ENCODE data around the gene GRM4. TPM values are rescaled to one million over a fixed set of nuclear protein-coding genes. Genes with fewer than 3 reads are reported as not detected.

GRM4 gene
- total RNA-seq, 5 donors from 2014 or later (not counting 1 experiment from before 2014, with no cell fraction given), result 0.10 to 0.38 (median 0.21) TPM; not detected in 1

DNA sequence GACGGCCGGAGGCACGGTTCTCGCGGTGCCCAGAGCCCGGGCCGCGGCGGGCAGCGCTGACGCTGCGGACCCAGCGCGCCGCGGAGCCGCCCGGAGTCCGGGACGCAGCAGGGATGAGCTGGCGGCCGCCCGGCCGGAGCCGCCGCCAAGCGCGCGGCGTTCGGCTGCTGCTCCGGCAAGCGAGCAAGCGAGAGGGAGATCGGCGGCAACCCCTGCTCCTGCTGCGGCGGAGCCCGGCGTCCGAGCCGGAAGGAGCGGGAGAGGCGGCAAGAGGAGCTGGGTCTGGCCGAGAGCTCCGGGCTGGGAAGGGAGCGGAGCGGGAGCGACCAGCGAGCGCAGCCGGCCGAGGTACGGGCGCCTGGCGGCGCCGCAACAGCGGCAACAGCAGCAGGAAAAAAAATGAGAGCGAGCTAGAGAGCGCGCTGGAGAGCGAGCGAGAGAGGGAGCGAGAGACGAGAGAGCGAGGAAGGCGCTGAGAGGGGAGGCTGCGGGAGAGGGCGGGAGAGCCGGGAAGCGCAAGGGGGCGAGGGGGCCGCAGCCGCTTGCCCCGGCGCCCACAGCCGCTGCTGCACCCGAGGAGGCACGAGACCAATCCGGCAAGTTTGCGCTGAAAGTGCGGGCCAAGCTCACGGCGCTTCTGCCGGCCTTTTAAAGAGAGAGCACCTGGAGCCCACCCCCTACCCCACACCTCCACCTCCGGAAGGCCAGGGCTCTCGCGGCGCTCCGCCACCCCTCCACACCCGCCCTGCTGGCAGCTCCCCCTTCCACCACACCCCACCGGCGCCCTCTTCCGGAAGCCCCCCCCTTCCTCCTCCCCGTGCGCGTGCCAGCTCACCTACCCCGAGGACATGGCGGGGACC lies 496 bp downstream of the GRM4 start:
- Mint-ChIP-seq H3K4me1 (peaks cover 14 to 28% (median 17%) of the 10 kb centered on the region in 3 donors), H3K27ac (no peak overlapping the region), H3K9me3 (no peaks in the 10 kb centered on the region), H3K4me3 (peak overlapping the region; percentile 68 to 78 (median 68)), H3K27me3 (peaks cover 34 to 70% of the 10 kb centered on the region in 2 donors), H3K36me3 (no peaks in the 10 kb centered on the region)
- ChIA-PET CTCF (interaction anchor here (0.6 to 1.3 kb wide), 3 partner anchors 11 to 90 kb away, joined by 3 to 4 read pairs (median 3); no protein-coding TSS in a partner anchor), POLR2A (interaction anchor here in 1 of 2 donors (0.7 kb wide), 1 partner anchor 385 kb away, joined by 3 read pairs; no protein-coding TSS in a partner anchor)
- Histone ChIP-seq H3K27me3 (replicated peaks in 1 of 2; ENCODE audit: control insufficient read depth in 2 of 2, extremely low read depth in 1 of 2, insufficient read depth in 2 of 2, low read length in 1 of 2) (peaks cover 6 to 88% of the 10 kb centered on the region in 2 experiments), H3K4me1 (ENCODE audit: control insufficient read depth in 1 of 2, extremely low read depth in 1 of 2, insufficient read depth in 2 of 2, low read length in 2 of 2) (peaks cover 12 to 39% of the 10 kb centered on the region in 2 experiments), H3K4me3 (ENCODE audit: control insufficient read depth in 1 of 2, extremely low read depth in 1 of 2, low read length in 1 of 2) (peak overlapping the region; percentile 24 to 79), H3K27ac (ENCODE audit: low read length) (no peak overlapping the region), H3K9me3 (no peaks in the 10 kb centered on the region), H3K36me3 (ENCODE audit: control insufficient read depth in 2 of 2, extremely low read depth in 1 of 2, insufficient read depth in 1 of 2, low read length in 1 of 2) (no peaks in the 10 kb centered on the region)
- peak in 33 of 35 experiments; percentile 4 to 58 (median 35) for DNase-seq
- ATAC-seq (replicated peaks in 1 of 4), result peak; percentile 65 to 73 (median 69)
- 1% methylated on average over 94 of the region's 100 CpGs for WGBS (ENCODE audit: insufficient coverage)

GRCh38 chr6:34144581-34145160 lies 1.2 kb downstream of the GRM4 start:
- peak overlapping the region; percentile 17 to 79 for H3K4me3 ChIP-seq (ENCODE audit: control insufficient read depth in 1 of 2, extremely low read depth in 1 of 2, low read length in 1 of 2)
- POLR2A ChIA-PET, result no interaction called here
- no peaks in the 10 kb centered on the region for H3K36me3 Mint-ChIP-seq
- CTCF ChIA-PET, result no interaction called here
- H3K4me1 Mint-ChIP-seq, result peaks cover 14 to 28% (median 17%) of the 10 kb centered on the region in 3 donors
- no peak overlapping the region for H3K27ac ChIP-seq (ENCODE audit: low read length)
- no peaks in the 10 kb centered on the region for H3K9me3 Mint-ChIP-seq
- no peak overlapping the region for H3K27ac Mint-ChIP-seq
- ATAC-seq (replicated peaks in 1 of 4), result peak in 1 of 4 experiments; percentile 6
- peaks cover 12 to 39% of the 10 kb centered on the region in 2 experiments for H3K4me1 ChIP-seq (ENCODE audit: control insufficient read depth in 1 of 2, extremely low read depth in 1 of 2, insufficient read depth in 2 of 2, low read length in 2 of 2)
- peaks cover 34 to 70% of the 10 kb centered on the region in 2 donors for H3K27me3 Mint-ChIP-seq
- H3K36me3 ChIP-seq (ENCODE audit: control insufficient read depth in 2 of 2, extremely low read depth in 1 of 2, insufficient read depth in 1 of 2, low read length in 1 of 2), result no peaks in the 10 kb centered on the region
- DNase-seq, result no peak
- H3K4me3 Mint-ChIP-seq, result peak overlapping the region; percentile 41 to 78 (median 52)
- 3% methylated on average over 57 of the region's 58 CpGs for WGBS (ENCODE audit: insufficient coverage)
- H3K27me3 ChIP-seq (replicated peaks in 1 of 2; ENCODE audit: control insufficient read depth in 2 of 2, extremely low read depth in 1 of 2, insufficient read depth in 2 of 2, low read length in 1 of 2), result peaks cover 6 to 88% of the 10 kb centered on the region in 2 experiments
- no peaks in the 10 kb centered on the region for H3K9me3 ChIP-seq

GRCh38 chr6:34143884-34144580 lies 1.9 kb downstream of the GRM4 start:
- no peak overlapping the region for H3K27ac Mint-ChIP-seq

GRCh38 chr6:34143196-34143883 lies 2.5 kb downstream of the GRM4 start:
- DNase-seq (no peak), ATAC-seq (replicated peaks in 1 of 4) (no peak)
- Mint-ChIP-seq H3K4me1 (peaks cover 14 to 28% (median 17%) of the 10 kb centered on the region in 3 donors), H3K27me3 (peaks cover 42 to 73% of the 10 kb centered on the region in 2 donors), H3K27ac (no peak overlapping the region), H3K9me3 (no peaks in the 10 kb centered on the region), H3K36me3 (no peaks in the 10 kb centered on the region), H3K4me3 (peak overlapping the region; percentile 53 to 78 (median 54))
- H3K27ac ChIP-seq (ENCODE audit: low read length), result no peak overlapping the region
- peak overlapping the region; percentile 36 to 79 for H3K4me3 ChIP-seq (ENCODE audit: control insufficient read depth in 1 of 2, extremely low read depth in 1 of 2, low read length in 1 of 2)
- POLR2A ChIA-PET, result no interaction called here
- 64% methylated on average over 12 of the region's 23 CpGs for WGBS (ENCODE audit: insufficient coverage)
- CTCF ChIA-PET, result interaction anchor here in 1 of 2 donors (0.5 kb wide), 1 partner anchor 562 kb away, joined by 3 read pairs; no protein-coding TSS in a partner anchor
- no peaks in the 10 kb centered on the region for H3K36me3 ChIP-seq (ENCODE audit: control insufficient read depth in 2 of 2, extremely low read depth in 1 of 2, insufficient read depth in 1 of 2, low read length in 1 of 2)
- no peaks in the 10 kb centered on the region for H3K9me3 ChIP-seq
- H3K27me3 ChIP-seq (replicated peaks in 1 of 2; ENCODE audit: control insufficient read depth in 2 of 2, extremely low read depth in 1 of 2, insufficient read depth in 2 of 2, low read length in 1 of 2), result peaks cover 6 to 90% of the 10 kb centered on the region in 2 experiments
- H3K4me1 ChIP-seq (ENCODE audit: control insufficient read depth in 1 of 2, extremely low read depth in 1 of 2, insufficient read depth in 2 of 2, low read length in 2 of 2), result peaks cover 12 to 39% of the 10 kb centered on the region in 2 experiments

More at GRCh38 chr6:34143884-34144580, 1.9 kb downstream of the GRM4 start:
- Mint-ChIP-seq H3K4me1 (peaks cover 14 to 28% (median 17%) of the 10 kb centered on the region in 3 donors), H3K9me3 (no peaks in the 10 kb centered on the region), H3K4me3 (peak overlapping the region; percentile 53 to 78 (median 54)), H3K36me3 (no peaks in the 10 kb centered on the region), H3K27me3 (peaks cover 39 to 71% of the 10 kb centered on the region in 2 donors)
- Histone ChIP-seq H3K4me1 (ENCODE audit: control insufficient read depth in 1 of 2, extremely low read depth in 1 of 2, insufficient read depth in 2 of 2, low read length in 2 of 2) (peaks cover 12 to 39% of the 10 kb centered on the region in 2 experiments), H3K27me3 (replicated peaks in 1 of 2; ENCODE audit: control insufficient read depth in 2 of 2, extremely low read depth in 1 of 2, insufficient read depth in 2 of 2, low read length in 1 of 2) (peaks cover 6 to 88% of the 10 kb centered on the region in 2 experiments), H3K9me3 (no peaks in the 10 kb centered on the region), H3K4me3 (ENCODE audit: control insufficient read depth in 1 of 2, extremely low read depth in 1 of 2, low read length in 1 of 2) (peak overlapping the region; percentile 36 to 79), H3K27ac (ENCODE audit: low read length) (no peak overlapping the region), H3K36me3 (ENCODE audit: control insufficient read depth in 2 of 2, extremely low read depth in 1 of 2, insufficient read depth in 1 of 2, low read length in 1 of 2) (no peaks in the 10 kb centered on the region)
- DNase-seq, result peak in 31 of 35 experiments; percentile 6 to 60 (median 34)
- 4% methylated on average over 55 of the region's 63 CpGs for WGBS (ENCODE audit: insufficient coverage)
- ATAC-seq (replicated peaks in 1 of 4), result peak; percentile 46 to 71 (median 52)
- CTCF ChIA-PET, result no interaction called here
- POLR2A ChIA-PET, result no interaction called here

- Mint-ChIP-seq H3K27me3 (peaks cover 47 to 79% of the 10 kb centered on the region in 2 donors), H3K9me3 (no peaks in the 10 kb centered on the region), H3K4me3 (peak overlapping the region in 1 of 3 donors; percentile 78), H3K27ac (no peak overlapping the region), H3K36me3 (no peaks in the 10 kb centered on the region), H3K4me1 (peaks cover 14 to 28% (median 17%) of the 10 kb centered on the region in 3 donors)
- ATAC-seq (replicated peaks in 1 of 4), result no peak
- H3K4me3 ChIP-seq (ENCODE audit: control insufficient read depth in 1 of 2, extremely low read depth in 1 of 2, low read length in 1 of 2), result no peak overlapping the region
- ChIA-PET CTCF (interaction anchor here in 1 of 2 donors (0.5 kb wide), 1 partner anchor 561 kb away, joined by 3 read pairs; no protein-coding TSS in a partner anchor), POLR2A (interaction anchor here in 1 of 2 donors (0.6 kb wide), 1 partner anchor 70 kb away, joined by 8 read pairs; no protein-coding TSS in a partner anchor)
- WGBS (ENCODE audit: insufficient coverage), result 49% methylated on average over 10 of the region's 29 CpGs
- H3K36me3 ChIP-seq (ENCODE audit: control insufficient read depth in 2 of 2, extremely low read depth in 1 of 2, insufficient read depth in 1 of 2, low read length in 1 of 2), result no peaks in the 10 kb centered on the region
- H3K27me3 ChIP-seq (replicated peaks in 1 of 2; ENCODE audit: control insufficient read depth in 2 of 2, extremely low read depth in 1 of 2, insufficient read depth in 2 of 2, low read length in 1 of 2), result peaks cover 4 to 93% of the 10 kb centered on the region in 2 experiments
- H3K4me1 ChIP-seq (ENCODE audit: control insufficient read depth in 1 of 2, extremely low read depth in 1 of 2, insufficient read depth in 2 of 2, low read length in 2 of 2), result peaks cover 12 to 39% of the 10 kb centered on the region in 2 experiments
- no peak for DNase-seq
- H3K27ac ChIP-seq (ENCODE audit: low read length), result no peak overlapping the region
- H3K9me3 ChIP-seq, result no peaks in the 10 kb centered on the region
Measured at GRCh38 chr6:34142061-34142998, 3.6 kb downstream of the GRM4 start.

Data from T-cell (primary cell).